GM18526 (cell line): ENCODE measurements around the gene RAB12.

ENCODE experiments used
- POLR2A ChIP-seq: IDR thresholded peaks from 3 replicates; pipeline ENCODE4 v1.6.1; 2011; ENCODE audit not compliant: insufficient read length; ENCODE audit errors: extremely low read depth

RAB12 gene

DNA sequence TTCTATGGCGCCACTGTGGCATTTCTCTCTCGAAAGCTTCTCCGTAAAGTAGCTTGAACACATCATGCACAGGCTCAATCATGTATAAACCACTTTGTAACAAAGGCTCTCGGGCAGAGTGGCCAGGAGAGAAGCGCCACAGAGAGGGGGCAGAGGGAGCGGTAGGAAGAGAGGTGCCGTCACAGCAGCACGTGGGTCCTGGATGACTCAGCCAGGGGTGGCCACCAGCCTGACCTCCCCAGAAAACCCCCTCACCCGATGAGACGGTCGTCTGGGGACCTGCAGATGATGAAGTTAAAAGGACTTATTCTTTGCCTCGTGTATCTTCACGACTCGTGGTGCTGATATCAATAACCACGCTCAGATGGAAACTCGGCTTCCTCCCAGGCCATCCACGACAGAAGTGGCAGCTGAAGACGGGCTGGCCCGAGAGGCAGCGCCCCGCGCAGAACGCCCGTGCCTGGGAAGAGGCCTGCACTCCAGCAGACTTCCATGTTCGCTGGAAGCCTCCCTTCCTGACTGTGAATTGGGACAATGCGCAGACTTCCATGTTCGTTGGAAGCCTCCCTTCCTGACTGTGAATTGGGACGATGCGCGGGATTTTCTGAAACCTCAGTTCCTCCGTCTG lies 49.7 kb downstream of the RAB12 start:
- TF ChIP-seq POLR2A, result no peak

DNA sequence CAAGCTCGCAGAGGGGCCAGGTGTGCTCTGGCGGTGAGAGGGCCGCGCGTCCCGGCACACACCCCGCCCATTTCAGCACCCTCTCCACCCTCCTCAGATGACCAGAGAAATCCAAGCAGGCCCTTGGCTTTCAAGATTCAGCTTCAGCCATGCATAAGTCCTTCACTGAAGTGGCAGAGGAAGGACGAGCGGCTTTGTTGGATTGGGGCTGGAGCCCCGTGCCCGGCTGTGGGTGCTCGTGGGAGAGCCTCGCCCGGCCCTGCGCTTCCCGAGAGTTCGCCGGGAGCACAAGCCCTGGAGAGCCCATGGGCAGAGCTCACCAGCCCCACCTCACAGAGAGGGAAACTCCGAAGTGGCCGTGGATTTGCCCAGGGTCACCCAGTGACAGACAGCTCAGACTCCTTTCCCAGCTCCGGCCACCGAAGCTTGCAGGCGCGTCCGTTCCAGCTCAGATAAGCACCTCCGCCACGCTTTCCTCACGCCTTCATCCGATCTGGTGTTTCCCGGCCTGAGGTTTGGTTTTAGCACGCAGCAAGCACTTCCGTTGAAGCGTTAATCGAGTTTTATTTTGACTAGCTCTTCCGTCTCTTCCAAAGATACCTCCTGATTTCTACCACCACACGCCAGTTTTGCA lies 50.5 kb downstream of the RAB12 start:
- TF ChIP-seq POLR2A, result no peak

DNA sequence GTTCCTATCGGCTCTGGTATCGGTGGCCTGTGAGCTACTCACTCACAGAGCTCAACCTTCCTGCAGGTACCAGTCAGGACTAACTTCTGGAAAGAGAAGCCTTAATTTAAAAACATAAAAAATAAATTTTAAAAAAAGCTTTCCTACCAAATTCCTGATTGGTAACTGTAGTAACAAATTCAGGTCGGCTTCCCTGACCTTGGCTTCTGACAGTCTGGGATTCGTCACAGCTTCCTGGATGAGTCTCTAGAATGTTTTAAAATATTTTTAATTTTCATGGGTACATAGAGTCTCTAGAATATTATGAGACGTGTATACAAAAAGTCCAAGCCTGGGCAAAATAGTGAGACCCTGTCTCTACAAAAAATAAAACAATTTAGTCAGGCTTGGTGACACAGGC lies 51.1 kb downstream of the RAB12 start:
- TF ChIP-seq POLR2A, result no peak

DNA sequence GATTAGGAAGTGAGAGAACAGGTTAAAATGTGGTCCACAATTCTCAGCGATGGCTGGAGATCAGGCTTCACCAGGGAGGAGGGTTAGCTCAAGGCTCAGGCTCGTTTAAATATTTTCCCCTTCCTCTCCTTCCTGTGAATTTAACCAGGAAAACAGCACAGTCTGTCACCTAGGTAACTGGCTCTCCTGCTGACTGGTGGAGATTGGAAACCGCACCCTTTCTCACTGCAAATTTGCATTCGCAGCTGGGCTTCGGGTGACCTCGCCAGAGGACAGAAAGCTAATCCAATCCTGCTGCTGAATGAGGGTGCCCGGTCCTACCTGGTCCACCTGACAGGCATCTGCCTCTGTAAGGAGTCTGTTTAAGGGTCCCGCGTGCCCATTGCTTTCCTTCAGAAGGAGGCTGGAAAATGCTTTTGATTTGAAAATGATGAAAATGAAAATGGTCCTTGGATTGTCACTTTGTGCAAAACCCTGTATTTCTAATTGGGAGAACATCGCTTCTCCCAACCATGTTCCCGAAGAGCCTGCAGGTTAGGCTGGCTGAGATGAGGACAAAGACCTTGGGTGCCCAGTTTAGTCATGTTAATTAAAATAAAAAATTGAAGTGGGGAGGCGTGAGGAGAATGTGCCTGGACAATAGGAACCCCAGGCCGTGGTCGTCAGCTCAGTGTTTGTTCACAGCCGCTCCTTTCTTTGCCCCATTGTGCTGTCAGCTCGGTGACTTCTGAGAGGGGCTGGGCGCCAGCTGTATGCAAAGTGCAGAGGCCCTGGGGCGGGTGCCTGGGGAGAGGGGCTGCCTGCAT lies 52.7 kb downstream of the RAB12 start:
- TF ChIP-seq POLR2A, result no peak

DNA sequence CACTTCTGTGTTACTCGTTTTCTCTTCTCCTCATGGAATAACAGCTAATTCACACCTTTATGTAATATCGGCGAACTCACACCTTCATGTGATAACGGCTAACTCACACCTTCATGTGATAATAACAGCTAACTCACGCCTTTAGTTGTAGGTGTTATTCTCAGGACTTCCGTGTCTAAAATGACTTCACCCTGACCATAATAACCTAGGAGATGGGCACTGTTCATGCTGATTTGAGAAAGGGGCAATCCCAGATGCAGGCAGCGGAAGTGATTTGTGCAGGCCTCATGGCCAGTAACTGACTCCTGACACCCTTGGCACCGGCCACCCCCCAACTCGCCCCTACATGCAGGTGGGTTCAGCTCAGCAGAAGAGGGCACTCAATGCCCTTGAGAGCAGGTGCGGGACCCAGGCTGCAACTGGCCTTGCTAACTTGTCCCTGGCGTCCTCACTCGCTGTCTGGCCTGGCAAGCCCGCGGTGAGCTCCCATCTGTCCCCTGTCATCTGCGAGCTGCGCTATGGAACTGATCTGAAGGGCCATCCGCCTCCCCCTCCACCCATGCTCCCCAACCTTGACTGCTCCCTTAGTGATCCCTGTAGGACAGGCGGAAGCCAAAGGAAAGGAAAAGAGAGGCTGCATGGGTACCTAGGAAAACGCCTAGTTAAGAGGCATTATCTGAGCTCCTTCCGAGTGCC lies 53.5 kb downstream of the RAB12 start:
- TF ChIP-seq POLR2A, result no peak

DNA sequence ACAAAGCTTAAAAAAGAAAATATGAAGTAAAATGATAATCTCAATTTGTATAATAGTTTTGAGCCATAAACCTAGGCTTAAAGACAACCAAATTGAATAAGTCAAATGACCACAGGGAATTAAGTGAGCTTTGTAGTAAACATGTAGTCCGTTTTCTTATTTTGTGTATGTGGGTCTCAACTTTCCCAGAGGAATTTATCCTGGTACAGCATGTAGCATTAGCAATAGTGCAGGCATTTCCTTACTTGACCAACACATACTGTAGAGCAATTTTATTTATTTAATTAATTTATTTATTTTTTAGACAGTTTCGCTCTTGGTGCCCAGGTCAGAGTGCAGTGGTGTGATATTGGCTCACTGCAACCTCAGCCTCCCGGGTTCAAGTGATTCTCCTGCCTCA lies 58.6 kb downstream of the RAB12 start:
- TF ChIP-seq POLR2A, result no peak

DNA sequence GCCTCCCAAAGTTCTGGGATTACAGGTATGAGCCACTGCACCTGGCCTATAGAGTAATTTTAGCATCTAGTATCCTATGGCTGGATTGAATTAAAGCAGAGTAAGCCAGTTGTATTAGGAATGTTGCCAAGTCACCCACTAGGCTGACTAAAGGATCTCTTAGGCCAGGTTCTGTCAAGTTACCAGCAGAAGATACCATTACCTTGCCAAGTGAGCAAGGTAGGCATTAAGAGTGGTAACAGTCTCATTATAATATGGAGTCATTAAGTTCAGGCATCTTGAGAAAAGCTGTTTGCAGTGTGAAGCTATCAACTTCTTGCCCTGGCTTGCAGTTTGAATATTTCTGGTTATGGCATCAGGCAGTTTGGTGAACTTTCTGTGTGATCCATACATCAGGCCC lies 59.1 kb downstream of the RAB12 start:
- no peak for TF ChIP-seq POLR2A

DNA sequence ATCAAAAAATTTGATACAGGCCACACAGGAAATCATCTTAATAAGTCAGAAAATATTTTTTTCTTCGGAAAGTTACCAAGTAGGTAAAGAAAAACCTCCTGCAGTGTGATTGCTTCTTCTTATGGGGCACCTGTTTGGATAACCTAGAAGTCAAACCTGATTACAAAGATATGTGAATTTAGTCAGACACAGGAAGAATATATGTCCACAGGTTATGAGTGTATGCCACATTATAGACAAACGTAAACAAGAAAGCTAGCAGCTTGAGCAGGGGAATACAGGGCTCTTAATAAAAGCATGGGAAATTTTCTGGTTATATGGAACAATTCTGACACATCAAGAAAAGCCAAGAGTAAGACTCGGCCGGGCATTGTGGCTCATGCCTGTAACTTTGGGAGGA lies 60.3 kb downstream of the RAB12 start:
- TF ChIP-seq POLR2A, result no peak

DNA sequence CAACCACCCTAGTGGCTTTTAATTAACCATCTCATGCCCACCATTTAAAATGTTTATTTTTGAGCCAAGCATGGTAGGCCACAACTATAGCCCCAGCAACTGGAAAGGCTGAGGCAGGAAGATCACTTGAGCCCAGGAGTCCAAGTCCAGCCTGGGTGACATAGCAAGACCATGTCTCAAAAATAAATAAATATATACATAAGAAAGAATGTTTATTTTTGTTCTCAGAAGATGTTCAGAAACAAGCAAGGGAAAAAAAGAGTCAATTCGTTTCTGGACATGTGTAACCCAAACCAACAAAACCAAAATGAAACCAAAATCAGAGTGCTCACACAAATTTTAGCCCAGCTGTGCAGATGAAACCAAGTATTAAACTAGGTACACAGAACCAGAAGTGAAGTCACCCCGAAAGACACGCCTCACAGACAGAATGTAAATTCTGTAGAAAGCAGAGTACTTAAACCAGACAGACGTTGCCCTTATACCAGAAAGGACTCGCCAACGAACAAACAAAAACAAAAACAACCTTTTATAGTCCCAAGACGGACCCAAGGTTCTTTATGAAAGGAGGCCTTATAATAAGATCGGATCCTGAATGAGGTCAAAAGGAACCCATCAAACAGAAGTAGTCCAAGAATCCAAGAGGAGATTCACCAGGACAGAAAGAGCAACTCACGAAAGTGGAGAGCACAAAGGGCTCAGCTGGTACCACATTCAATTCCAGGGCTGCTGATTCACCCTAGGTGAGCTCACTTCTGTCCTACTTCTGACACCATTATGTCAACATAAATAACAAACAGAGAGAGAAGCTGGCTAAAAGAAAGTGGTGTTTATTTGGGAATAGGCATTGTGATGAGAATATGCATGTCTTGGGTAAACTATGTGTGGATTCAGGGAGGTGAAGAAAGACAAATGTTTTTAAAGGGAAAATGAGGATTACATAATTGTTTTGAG lies 64.3 kb downstream of the RAB12 start:
- TF ChIP-seq POLR2A, result no peak

DNA sequence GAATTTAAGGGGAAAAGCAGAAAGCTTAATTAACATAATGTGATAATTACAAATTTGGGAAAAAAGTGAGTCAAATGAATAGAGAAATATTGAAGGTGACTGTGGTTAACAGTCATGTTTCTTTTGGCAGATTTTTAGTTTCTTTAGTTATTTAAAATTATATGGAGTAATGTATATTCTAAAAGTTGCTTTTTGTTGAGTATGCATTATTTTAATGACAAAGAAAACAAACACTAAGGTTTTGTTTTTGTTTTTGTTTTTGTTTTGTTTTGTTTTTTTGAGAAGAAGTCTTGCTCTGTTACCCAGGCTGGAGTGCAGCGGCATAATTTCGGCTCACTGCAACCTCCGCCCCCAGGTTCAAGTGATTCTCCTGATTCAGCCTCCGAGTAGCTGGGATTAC lies 65.8 kb downstream of the RAB12 start:
- no peak for TF ChIP-seq POLR2A

DNA sequence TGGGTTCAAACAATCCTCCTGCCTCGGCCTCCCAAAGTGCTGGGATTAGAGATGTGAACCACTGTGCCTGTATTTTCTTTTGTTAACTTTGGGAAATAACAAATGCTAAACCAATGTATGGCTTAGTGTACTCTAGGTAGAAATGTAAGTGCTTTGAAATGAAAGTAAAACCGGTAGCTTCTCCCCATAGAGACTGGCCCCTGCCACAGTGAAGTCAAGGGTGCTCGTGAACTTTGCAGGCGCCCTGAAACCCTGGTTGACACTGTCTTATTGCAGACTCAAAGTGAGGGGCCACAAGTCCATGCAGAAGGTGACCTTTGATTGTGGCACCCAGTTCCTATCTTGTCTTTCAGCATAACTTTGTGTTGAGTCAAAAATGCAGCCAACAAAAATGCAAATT lies 72.0 kb downstream of the RAB12 start:
- no peak for TF ChIP-seq POLR2A

DNA sequence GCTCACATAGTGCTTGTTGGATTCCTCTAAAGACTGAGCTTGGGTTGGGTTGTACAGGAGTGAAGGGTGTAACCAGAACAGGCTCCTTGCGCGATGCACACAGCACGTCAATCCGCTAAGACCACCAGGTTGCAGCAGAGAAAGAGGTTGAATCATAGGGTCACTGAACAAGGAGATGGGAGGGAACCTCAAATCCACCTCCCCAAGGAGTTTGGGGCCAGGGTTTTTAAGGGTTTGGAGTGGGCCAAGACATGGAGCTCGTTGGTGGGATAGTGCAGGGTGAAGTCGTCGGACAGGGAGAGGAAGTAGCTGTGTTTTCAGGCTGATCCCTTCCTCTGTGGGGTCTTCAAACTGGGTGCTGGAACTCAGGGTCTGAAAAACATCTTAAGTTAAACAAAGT lies 75.3 kb downstream of the RAB12 start:
- no peak for TF ChIP-seq POLR2A

DNA sequence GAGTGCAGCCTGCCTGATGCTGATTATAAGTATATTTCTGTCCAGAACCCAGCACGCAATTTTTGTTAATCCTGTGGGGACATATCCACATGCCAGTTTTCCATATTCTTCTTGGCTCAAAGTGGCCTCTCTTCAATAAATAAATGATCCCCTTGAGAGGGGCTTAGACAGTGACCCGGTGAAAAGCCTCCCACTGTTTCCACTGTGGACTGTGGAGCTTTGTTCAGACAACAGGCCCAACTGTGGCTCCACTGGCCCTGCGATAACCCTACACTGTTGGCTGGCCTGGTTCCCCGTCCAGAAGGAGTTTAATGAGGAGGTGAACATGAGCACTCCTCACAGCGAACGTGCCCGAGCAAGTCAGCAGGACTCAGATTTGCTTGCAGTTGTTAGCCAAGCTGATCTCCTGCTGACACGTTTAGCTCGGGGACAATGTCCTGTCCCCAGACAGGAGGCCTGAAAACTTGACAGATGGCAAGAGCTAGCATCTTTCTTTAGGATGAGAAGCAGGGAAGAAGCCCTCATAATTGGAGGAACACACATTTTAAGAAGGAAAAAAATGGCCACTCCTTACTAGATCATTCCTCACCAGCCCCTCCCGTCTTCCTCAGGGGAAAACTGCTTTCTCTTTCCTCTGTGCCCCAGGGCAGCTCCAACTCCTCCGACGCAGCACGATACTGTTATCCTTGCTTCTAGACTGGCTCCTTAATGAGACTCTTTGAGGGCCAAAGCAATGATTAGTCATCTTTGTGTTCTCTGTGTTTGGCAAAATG lies 76.1 kb downstream of the RAB12 start:
- no peak for TF ChIP-seq POLR2A

DNA sequence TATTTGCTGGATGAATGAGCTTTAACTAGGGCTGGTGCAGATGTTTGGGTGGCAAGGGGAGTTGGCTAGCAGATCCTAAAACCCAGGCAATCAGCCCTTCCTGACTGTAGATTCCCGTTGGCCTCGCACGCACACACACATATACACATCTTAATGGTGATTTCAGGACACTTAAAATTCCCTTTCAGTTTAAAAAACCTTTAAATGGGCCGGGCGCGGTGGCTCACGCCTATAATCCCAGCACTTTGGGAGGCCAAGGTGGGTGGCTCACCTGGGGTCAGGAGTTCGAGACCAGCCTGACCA lies 76.6 kb downstream of the RAB12 start:
- no peak for TF ChIP-seq POLR2A

DNA sequence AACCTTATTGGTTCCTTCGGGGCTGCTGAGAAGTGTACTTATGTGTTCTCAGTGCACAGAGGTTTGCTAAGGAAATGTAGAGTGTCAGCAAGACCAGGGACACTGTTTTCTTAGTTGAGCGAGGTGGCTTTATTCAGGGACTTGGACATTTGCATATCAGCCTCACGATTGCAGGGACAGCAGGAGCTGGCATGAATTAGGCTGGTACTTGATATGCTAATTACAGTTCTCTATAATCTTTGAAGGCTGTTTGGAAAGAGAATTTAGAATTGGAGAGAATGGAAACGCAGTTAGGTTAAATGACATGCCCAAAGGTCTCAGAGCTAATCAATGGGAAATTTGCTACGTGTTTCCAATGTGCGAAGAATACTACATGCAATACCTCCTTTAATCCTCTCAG lies 77.4 kb downstream of the RAB12 start:
- no peak for TF ChIP-seq POLR2A
